ENCODE data around the gene ZNF205. TPM values are rescaled to one million over a fixed set of nuclear protein-coding genes. Genes with fewer than 3 reads are reported as not detected.
A peak's percentile ranks its signal among the peaks of the same experiment; 100 is the strongest.

Gene ZNF205
- total and polyA plus RNA-seq, 2 of the 13 experiments (the other 11 are each of a cell fraction or from before 2014, with no cell fraction given), result 5.8 to 10.2 TPM

- TF ChIP-seq ZHX2 (IDR thresholded peaks at IDR 0.05; ENCODE audit: low read depth), result no peak
- TF ChIP-seq ZHX2 (CRISPR knock-in tag; IDR thresholded peaks at IDR 0.05; ENCODE audit: borderline replicate concordance), result no peak
- TF ChIP-seq ZNF703 (CRISPR knock-in tag; IDR thresholded peaks at IDR 0.05; ENCODE audit: borderline replicate concordance), result no peak
- TF ChIP-seq ZNF572 (CRISPR knock-in tag; IDR thresholded peaks at IDR 0.05), result no peak
- no peak for TF ChIP-seq HNRNPH1 (optimal IDR thresholded peaks at IDR 0.05; ENCODE audit: low read depth, low read length)
- TF ChIP-seq SAFB2 (CRISPR knock-in tag; IDR thresholded peaks at IDR 0.05; ENCODE audit: borderline replicate concordance, low read depth), result peak; percentile 55; the same call in 1 of the 2 replicates
- no peak for TF ChIP-seq ZNF512 (CRISPR knock-in tag; IDR thresholded peaks at IDR 0.05)
- TF ChIP-seq HOXA3 (CRISPR knock-in tag; IDR thresholded peaks at IDR 0.05), result 0 out of 2 replicates have a peak, but pooled peaks have one; percentile 48
- no peak for TF ChIP-seq SALL2 (CRISPR knock-in tag; IDR thresholded peaks at IDR 0.05)
- TF ChIP-seq SNRNP70 (IDR thresholded peaks at IDR 0.05; ENCODE audit: low read depth, low read length), result no peak
- no peak for TF ChIP-seq LCORL (IDR thresholded peaks at IDR 0.05)
- TF ChIP-seq LCORL (CRISPR knock-in tag; IDR thresholded peaks at IDR 0.05), result 0 out of 2 replicates have a peak, but pooled peaks have one; percentile 10
- no peak for TF ChIP-seq ZSCAN31 (CRISPR knock-in tag; IDR thresholded peaks at IDR 0.05; ENCODE audit: low read depth)
- TF ChIP-seq ZBTB7A (CRISPR knock-in tag; IDR thresholded peaks at IDR 0.05), result peak; percentile 47; the same call in 1 of the 2 replicates
- no peak for TF ChIP-seq ETS1 (CRISPR knock-in tag; IDR thresholded peaks at IDR 0.05)
- peak; percentile 74; the same call in 1 of the 2 replicates for TF ChIP-seq NFATC3 (CRISPR knock-in tag; IDR thresholded peaks at IDR 0.05)
- TF ChIP-seq MYC (CRISPR knock-in tag; IDR thresholded peaks at IDR 0.05; ENCODE audit: borderline replicate concordance), result peak; percentile 58; the same call in 1 of the 2 replicates
- TF ChIP-seq ZNF878 (CRISPR knock-in tag; IDR thresholded peaks at IDR 0.05), result no peak
- peak; percentile 30; the same call in 1 of the 2 replicates for TF ChIP-seq SP4 (CRISPR knock-in tag; IDR thresholded peaks at IDR 0.05)
- TF ChIP-seq GFI1 (CRISPR knock-in tag; IDR thresholded peaks at IDR 0.05; ENCODE audit: borderline replicate concordance), result peak; percentile 26; the same call in 1 of the 2 replicates
- no peak for TF ChIP-seq GLMP (CRISPR knock-in tag; IDR thresholded peaks at IDR 0.05; ENCODE audit: borderline replicate concordance)
Observed at GRCh38 chr16:3135126-3135715, 22.8 kb downstream of the ZNF205 start (continued).

Data from HepG2 (cell line).